ENCODE data around the gene ARHGAP40.

The ARHGAP40 gene

GRCh38 chr20:38601216-38602184 lies at the start of gene ARHGAP40:
TSS of gene ARHGAP40 (plus strand) at chr20:38601809.
- DNase-seq: no peak

- no peak for DNase-seq
Observed at GRCh38 chr20:38554986-38555385, 46.6 kb upstream of the ARHGAP40 start.

GRCh38 chr20:38555395-38555794 lies 46.2 kb upstream of the ARHGAP40 start:
- DNase-seq: no peak

- DNase-seq: no peak
Observed at GRCh38 chr20:38557174-38557573, 44.4 kb upstream of the ARHGAP40 start.

DNA sequence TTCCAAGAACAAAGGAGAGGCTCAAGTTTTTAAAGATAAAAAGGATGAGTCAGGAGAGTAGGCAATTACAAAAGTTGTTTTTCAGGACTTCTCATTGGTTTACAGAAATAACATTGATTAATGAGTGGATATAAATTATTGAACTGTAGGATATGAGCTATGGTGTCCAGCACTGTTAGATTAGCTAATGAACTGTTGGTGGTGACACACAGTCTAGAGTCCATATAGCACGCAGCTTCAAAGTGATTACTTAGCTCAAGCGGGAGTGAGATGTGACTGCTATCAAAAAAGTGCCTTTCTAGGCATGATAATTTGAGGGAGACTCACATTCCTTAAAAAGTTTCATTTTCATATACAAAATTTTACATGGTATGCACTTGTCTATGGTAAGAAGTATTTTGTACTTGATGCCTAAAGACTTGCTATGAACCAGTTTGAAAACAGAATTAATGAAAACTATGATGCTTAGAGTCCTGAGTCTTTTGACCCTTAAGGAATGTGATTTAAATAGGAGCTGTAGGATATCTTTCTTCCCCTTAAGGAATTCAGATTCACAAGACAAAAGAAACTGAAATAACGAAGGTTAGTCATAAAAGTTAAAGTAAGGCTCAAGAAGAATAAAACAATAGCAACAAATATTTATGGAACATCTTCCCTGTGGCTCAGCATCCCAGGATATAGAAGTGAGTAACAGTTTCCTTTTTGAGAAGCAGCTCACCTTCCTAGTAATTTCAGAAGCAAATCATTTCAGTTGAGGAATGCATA lies 42.8 kb upstream of the ARHGAP40 start:
- DNase-seq: no peak

GRCh38 chr20:38559764-38560163 lies 41.8 kb upstream of the ARHGAP40 start:
- no peak for DNase-seq

DNA sequence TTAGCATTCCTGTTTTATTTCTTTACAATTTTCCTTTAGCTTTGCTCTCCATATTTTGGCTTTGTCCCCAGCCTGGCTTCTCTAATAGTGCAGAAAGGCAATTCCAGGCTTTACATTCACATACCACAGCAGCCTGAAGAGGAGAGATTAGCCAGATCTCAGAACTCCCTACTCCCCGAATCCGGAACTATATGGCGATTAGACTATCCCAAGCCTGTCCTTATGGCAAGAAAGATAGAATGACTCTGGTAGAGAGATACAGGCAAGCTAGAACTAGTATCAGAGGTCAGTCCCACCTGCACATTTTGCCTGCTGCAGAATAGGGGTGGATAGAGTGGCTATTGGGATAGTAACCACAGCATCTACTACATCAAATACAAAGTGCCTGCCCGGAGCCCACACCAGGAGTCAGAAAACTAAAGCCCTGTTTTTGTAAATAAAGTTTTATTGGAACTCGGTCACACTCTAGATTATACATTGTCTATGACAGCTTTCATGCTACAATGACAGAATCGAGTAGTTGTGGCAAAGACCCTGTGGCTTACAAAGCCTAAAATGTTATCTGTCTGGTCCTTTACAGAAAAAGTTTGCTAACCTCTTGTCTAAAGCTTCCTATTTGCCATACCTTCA lies 37.7 kb upstream of the ARHGAP40 start:
- no peak for DNase-seq

DNA sequence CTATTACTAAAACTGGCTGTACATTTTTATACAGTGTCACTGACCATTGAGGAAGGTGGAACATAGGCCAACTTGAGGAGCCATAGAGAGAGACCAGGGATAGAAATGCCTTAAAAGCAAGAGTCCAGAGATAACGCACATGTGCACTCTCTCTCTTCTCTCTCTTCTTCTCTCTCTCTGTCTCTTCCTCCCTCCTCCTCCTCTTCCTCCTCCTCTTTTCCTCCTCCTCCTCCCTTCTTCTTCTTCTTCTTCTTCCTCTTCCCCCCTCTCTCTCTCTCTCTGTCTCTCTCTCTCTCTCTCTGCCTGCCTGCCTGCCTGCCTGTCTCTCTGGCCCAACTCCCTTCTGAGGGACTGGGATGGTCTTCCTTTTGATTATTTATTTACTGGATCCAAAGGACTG lies 36.9 kb upstream of the ARHGAP40 start:
- DNase-seq: no peak

DNA sequence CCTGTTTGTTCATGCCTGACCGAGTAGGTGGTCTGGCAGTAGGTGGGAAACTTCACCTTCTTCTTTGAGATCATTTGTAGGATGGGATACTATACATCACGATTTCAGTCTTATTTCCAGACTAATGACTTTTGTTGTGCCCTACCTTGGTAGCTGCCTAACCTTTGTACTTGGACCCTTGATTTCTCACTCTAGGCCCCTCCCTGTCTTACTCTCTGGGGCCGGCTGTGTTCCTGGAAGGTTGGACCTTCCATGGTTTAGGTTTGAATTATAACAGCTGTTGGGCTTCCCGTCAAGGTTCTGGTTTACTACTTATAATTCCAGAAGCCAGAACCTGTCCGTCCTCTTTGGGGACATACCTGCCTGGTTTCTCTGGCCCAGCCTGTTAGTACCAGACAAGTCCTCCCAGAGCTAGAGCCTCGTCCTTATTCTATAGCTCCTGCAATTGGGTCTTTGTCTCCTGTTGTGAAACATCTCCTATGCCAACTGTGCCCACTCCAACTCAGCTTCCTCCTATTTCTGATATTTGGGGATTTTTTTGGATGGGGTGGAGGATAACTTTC lies 35.5 kb upstream of the ARHGAP40 start:
- DNase-seq: no peak

GRCh38 chr20:38569747-38570525 lies 31.7 kb upstream of the ARHGAP40 start:
- DNase-seq: no peak

GRCh38 chr20:38573413-38573812 lies 28.2 kb upstream of the ARHGAP40 start:
- peak; percentile 44 for DNase-seq

- DNase-seq: no peak
Observed at GRCh38 chr20:38579219-38579910, 22.2 kb upstream of the ARHGAP40 start.

DNA sequence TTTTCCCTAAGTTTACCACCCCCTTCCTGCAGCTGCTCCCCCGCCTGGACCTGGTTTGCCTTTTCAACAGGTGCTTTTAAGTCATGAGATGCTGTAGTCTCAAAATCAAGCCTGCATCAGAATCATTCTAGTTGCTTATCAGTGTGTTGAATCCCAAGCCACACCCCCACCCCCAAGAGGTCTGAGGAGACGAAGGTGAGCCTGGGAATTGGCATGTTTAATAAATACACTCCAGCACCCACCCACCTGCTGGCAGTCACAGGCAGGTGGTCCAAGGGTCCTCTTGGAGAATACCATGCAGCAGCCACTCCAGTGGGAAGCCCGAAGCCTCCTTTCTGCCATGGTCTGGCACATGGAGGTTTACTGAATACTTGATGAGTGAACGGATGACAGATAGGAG lies 21.7 kb upstream of the ARHGAP40 start:
- DNase-seq: no peak

DNA sequence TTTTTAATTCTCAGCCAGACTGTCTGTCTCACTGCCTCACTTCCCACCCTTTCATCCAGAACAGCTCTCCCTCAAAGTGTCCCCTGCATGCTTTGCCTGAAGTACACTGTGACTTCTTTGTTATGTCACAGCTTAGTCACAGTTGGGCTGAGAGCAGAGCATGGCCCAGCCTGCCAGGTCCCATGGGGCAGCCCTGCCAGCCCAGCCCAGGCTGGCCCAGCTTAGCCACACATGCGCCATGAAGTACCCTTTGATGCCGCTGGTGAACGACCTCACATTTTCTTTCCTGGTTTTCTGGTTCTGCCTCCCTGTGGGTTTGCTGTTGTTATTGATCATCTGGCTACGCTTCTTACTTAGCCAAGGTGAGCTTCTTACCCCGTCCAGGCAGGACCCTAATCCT lies 20.6 kb upstream of the ARHGAP40 start, which contains the start of gene ADIG:
Gene ADIG (plus strand): TSS at position 185 of the 400 bp plus-strand sequence. CDS start 54 bp downstream, at position 239.
- peak; percentile 39 for DNase-seq

- DNase-seq: no peak
Observed at GRCh38 chr20:38581830-38582358, 19.7 kb upstream of the ARHGAP40 start.

DNA sequence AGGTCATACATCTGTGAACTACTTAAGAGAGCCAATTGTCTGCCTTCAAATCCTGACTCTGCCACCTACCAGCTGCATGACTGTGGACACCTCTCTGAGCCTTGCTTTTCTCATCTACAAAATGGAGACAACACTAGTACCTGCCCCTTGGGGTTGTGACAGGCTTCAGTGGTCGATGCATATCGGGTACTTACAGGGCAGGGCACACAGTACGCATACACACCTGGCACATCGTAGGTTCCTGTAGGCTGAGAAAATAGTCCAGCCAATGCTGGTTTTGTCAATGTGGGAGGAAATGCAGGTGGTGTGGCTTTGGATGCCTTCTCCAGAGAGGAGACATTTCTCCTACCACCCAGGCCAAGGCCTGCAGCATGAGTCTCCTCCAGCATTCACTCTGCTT lies 18.3 kb upstream of the ARHGAP40 start:
- DNase-seq: no peak

DNA sequence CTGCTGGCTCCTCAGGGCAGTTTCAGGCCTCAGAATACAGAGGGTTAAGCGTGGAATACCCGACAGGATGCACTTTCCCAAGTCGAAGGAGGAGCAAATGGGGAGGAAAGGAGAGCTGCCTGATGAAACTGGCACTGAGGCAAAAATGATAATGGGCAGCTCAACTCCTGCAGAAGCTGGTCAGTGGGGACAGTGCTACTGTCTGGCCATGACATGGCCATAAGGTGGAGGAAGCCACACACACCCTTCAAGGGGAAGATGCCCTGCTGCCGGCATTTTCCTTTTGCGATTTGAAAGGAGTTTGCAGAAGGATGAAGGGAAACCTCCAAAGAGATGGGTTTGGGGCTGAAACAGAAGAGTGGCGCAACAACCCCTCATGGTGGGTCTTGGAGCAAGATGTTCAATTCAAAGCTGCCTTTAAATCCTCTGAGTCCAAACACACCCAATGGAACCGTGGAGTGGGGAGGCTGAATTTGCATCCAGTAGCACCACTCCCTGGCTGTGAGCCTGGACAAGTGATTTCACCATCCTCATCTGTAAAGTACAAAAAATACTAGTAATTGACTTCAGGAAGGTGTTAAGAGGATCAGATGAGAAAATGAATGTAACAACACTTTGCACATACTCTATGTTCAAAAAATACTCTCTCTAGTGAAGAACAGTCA lies 17.4 kb upstream of the ARHGAP40 start:
- DNase-seq: no peak

- no peak for DNase-seq
Observed at GRCh38 chr20:38585404-38586180, 16.0 kb upstream of the ARHGAP40 start.

DNA sequence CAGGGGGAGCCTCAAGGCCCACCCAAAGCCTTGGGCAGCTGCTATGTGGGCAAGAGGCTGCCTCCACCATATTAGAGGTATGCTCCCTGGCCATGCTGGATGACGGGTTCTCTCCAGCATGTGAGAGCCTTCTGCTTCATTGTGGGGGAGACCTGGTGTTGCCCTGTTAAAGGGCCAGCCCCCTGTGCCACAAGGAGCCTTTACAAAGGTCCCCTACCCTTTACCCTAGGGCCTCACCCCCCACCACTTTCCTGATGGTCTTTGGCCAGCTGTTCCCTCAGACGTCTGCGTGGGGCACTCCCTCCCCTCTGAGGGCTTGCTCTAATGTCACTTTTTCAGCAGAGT lies 15.5 kb upstream of the ARHGAP40 start:
- no peak for DNase-seq

DNA sequence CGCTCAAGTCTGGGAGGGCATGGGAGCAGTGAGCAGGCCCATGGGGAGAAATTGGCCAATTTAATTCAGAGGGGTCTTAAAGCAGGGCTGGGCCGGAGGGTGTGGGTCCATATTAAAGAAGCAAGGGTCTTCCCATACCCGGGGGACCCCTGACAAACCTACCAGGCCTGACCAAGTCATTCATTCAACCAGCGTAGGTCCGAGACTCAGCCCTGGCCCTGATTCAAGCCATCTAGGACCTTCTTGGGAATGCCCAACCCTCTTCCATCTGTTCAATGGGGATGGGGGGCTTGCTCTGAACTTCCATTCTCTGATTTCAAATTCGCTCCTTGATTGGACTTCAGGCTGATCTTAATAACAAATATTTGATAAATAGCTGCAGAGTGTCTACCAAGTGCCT lies 13.3 kb upstream of the ARHGAP40 start:
- no peak for DNase-seq
